GM21723 (cell line): ENCODE results near the gene FAU.
"Not testable (repeated sequence)": the region's sequence is repeated elsewhere in the genome, so short reads cannot be mapped to it uniquely, and the experiment has no call there.

Experiments used
- ATAC-seq: cut with Tn5 transposase; IDR thresholded peaks from one replicate; pipeline ENCODE4 v1.9.1; 2021; ENCODE audit warnings: mild to moderate bottlenecking, moderate library complexity; ENCODE audit not compliant: unreplicated experiment

Gene FAU

GRCh38 chr11:65124480-65125196 lies 2.7 kb upstream of the FAU start:
- ATAC-seq: no peak

DNA sequence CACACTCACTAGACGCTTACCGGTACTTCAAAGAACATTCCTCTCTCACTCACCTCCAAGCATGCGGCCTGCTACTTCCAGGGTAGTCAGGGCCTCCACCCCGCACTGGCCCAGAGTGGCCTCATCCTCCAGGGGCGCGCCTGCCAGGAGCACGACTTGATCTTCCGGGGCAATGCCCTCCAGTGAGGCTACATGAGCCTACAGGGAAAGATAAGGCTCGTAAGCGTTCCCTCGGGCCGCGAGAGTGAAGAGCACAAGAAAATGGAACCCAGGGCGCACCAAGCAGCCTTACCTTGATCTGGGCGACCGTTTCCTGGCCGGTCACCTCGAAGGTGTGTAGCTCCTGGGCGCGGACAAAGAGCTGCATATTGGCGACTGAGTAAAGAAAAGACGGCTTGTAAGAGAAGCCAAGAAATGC lies 478 bp downstream of the FAU start:
- no peak for ATAC-seq

DNA sequence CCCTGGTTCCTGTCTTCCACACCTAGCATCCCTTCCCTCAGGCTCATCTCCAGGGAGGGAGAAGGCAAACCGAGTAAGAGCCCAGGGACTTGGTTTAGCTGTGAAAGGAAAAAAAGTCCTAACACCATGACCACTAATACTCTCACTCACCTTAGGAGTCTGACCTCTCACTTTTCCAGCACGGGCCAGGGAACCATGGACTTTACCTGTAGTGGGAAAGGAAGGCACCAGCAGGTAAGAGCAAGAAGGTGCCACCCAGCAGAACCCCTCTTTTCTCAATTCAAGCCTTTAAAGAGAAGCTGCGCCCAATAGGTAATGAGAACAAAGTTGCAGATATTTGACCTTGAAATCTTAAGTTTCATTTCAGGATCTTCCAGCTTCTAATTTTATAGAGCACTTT lies 1.1 kb downstream of the FAU start:
- no peak for ATAC-seq

DNA sequence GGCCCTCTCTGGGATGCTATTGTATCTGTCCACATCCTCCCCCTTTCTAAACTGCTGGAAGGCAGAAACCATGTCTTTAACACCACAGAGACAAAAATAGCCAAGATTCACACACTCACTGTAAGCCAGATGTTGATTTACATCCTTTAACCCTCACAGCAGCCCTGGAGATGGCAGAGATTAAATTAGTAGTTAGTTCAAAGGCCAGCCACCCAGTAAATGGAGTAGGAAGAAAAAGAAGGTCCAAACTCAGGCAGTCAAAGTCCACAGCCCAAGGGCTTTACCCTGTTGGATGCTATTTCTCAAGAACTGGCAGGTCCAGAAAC lies 2.3 kb downstream of the FAU start:
- ATAC-seq: no peak

GRCh38 chr11:65118891-65119669 lies 2.9 kb downstream of the FAU start:
- ATAC-seq: not testable (repeated sequence)

DNA sequence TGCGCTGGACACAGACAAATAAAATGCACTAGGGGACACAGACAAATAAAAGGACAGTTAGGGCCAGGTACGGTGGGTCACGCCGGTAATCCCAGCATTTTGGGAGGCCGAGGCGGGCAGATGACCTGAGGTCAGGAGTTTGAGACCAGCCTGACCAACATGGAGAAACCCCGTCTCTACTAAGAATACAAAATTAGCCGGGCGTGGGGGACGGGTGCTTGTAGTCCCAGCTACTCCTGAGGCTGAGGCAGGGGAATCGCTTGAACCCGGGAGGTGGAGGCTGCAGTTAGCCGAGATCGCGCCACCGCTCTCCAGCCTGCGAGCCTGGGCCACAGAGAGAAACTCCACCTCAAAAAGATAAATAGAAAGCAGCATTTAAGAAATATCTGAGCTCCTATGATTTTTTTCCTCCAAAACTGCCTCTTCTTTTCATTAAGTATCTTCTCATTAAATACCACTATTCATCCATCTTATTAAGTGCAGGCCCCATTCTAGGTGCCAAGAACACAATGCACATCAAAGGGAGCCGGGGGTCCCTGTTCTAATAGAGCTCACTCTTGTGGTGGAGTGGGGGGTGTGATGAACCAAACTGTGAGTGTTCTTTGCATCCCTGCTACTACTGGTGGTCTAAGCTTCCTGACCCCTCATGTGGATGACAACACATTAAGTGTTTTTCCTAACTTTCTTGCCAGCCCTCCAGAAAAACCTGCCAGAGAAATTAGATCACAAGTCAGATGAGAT lies 3.7 kb downstream of the FAU start:
- ATAC-seq: no peak

DNA sequence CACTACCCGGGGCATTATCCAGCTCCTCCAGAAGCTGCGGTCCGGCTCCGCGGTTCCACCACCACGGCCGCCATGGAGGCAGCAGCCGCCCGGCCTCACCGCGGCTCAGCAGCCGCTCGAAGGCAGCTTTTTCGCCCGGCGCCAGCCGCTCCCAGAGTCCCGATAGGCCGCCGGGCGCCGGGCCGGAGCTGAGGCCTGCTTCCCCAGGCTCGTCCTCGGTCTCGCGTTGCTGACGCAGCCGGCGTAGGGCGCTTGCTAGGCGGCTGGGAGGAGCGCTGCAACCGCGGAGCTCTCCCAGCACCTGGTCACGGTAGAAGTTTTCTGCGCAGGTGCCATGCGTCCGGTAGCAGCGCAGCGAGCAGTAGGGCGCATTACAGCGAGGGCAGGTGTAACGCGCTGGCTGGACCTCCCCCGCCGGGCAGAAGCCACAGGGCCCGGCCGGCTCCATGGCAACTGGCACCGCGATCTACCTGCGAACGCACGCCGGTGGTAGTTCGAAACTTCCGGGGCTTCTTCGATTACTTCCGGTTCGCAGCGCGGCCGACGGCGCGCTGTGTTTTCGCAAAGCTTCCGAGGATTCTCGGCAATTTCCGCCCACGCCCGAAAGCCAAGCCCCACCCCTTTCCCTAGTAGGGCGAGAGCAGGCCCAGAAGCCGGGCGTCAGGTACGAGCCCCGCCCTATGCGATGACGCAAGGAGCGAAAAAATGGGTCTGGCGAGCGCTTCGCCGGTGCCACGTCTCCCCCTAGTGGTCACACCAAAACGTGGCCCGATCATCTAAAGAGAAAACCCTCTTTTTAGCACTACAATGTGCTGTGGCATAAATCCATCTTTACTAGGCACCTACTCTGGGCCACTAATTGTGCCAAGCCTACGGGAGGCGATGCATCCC lies 4.5 kb downstream of the FAU start, which contains the start of gene ZNHIT2:
ZNHIT2 (minus strand) TSS at position 496 of the 891 bp plus-strand sequence; CDS start at position 448, 48 bp downstream.
- peak; percentile 54 for ATAC-seq

DNA sequence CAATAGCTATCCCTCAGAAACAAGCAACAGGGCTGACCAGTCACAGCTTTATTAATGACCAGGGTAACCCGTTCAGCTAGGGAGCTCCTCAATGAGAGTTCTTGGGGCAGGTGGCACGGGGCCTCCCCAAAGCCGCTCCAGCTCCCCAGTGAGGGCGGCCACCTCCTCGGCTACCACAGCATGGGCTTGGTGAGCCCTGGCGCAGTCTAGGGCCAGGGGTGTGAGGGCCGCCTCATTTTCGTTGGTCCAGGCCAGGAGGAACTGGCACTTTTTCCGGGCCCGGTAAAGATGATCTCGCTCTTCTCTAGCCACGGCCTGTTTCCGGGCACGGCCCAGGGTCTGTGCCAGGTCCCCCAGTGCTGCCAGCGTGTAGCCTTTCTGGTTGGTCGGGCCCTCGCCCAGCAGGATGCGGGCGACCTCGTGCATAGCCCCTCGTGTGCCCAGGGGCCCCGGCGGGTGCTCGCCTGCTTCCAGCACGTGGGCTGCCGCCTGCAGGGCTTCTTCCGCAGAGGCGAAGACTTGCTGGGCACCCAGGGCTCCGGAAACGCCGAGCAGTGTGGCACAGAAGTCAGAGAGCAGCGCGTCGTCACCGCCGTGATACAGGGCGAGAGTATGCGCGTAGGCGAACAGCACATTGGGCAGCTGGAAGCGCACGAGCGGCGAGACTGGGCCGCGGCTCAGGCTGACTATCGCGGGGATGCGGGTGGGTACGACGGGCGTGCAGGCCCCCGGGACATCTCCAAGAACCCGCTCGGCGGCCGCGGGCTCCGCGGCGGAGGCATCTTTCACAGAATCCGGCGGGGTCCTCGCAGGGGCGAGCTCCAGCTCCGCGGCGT lies 5.3 kb downstream of the FAU start:
- ATAC-seq: peak; percentile 0

GRCh38 chr11:65115361-65116082 lies 6.4 kb downstream of the FAU start:
- no peak for ATAC-seq

- no peak for ATAC-seq
Observed at GRCh38 chr11:65114538-65115171, 7.3 kb downstream of the FAU start.

DNA sequence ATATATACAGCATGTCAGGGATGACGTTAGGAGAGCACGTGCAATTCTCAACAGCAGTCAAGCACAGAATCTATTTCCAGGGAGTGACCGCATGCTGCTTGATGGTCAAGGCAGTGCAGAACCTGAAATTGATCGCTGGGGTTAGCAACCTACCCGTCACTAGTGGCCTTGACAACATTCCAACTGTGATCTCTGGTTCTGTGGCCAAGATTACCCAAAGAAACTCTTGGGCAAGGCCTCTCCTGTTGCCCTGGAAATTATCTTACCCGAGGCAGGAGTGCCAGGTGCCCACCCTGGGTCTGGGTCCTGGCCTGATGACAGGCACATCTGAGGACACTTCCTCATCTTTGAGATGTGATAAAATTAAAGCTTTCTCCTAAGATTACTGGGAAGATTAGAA lies 8.1 kb downstream of the FAU start:
- no peak for ATAC-seq

DNA sequence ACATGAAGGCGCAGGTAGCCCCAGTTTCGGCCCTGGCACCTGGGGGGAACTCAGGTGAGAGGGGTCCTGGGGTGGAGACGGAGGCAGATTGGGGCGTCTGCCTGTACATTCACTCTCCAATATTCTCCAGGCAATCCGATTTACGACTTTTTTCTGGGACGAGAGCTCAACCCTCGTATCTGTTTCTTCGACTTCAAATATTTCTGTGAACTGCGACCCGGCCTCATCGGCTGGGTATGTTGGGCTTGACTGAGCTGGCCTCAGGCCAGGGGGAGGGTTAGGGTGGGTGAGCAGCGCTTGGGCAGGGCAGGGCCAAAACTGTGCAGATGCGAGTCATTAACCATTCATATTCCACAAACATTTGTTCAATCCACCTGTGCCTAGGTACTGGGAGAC lies 8.6 kb downstream of the FAU start:
- ATAC-seq: no peak

- peak; percentile 38 for ATAC-seq
Observed at GRCh38 chr11:65112546-65113360, 9.2 kb downstream of the FAU start.

DNA sequence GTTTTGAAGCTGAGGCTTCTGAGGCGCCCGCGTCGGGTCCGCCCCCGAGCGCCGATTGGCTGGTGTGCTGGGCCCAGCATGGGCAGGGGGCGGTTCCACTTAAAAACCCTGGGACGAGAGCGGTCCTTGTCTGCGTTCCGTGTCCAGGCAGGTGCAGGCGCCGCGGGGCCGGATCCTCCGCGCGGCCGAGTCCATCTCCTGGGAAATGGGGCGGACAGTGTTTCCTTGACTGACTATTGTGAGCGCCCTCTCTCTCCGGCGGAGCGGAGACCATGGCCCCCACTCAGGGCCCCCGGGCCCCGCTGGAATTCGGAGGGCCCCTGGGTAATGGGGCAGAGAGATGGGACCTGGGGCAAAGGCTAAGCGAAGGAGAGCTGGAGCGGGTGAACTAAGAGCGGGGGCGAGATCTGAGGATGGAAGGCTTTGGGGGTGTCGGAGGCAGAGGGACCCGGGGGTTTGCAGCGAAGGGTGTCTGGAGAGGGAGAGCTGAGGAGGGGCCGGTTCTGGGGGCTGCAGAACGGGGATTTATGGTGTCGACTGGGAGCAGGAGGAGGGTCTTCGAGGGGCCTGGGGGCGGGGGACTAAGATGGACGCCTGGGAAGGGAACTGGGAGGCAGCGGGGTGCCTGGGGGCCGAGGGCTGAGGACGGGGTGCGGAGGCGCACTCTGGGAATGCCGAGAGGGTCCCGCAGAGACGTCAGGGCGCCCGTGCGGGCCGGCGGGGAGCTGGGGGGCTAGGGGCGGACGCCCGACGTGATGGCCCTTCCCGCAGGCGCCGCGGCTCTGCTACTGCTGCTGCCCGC lies 10.0 kb downstream of the FAU start, which contains the start of gene TM7SF2:
TM7SF2 (plus strand) TSS at position 129 of the 802 bp plus-strand sequence; CDS start at position 273, 144 bp downstream.
- peak; percentile 57 for ATAC-seq

GRCh38 chr11:65111159-65111743 lies 10.7 kb downstream of the FAU start:
- no peak for ATAC-seq

- peak; percentile 32 for ATAC-seq
Observed at GRCh38 chr11:65110354-65110861, 11.5 kb downstream of the FAU start.
